RWPE1 (cell line): ENCODE measurements around the gene LMF1.

ENCODE experiments used
- CTCF ChIA-PET: fragments of 350-600 bp; sonication (Branson Sonifier 250); formaldehyde crosslinking; extraction: SDS; loops from one replicate; lab custom pipeline; 2021; lab: Yijun Ruan, JAX
- POLR2A ChIA-PET: fragments of 400-600 bp; formaldehyde crosslinking; extraction: SDS; loops from one replicate; lab custom pipeline; 2020; ENCODE audit warnings: antibody characterized with exemption; ENCODE audit not compliant: low non-redundant PET; lab: Yijun Ruan, JAX
- DNase-seq: peaks from one replicate; pipeline ENCODE4 v3.0.0; 2012; ENCODE audit warnings: low spot score
- H3K27ac ChIP-seq: fragments of 450-650 bp; 2 replicates; pipeline ENCODE4 v1.5.1; 2017
- CTCF ChIP-seq: fragments of 450-650 bp; conservative IDR thresholded peaks from 2 replicates; pipeline ENCODE4 v1.5.1; 2017; ENCODE audit warnings: low read depth, mild to moderate bottlenecking

The LMF1 gene

GRCh38 chr16:931626-932500 lies 38.9 kb downstream of the LMF1 start:
- ChIA-PET CTCF (interaction anchor here (1.2 kb wide), 1 partner anchor 30 kb away, joined by 3 read pairs; no protein-coding TSS in a partner anchor), POLR2A (no interaction called here)
- no peak for DNase-seq
- no peak overlapping the region for H3K27ac ChIP-seq
- TF ChIP-seq CTCF: no peak

- ChIA-PET CTCF (interaction anchor here (1.2 kb wide), 1 partner anchor 29 kb away, joined by 3 read pairs; no protein-coding TSS in a partner anchor), POLR2A (no interaction called here)
- no peak overlapping the region for H3K27ac ChIP-seq
- no peak for TF ChIP-seq CTCF
- no peak for DNase-seq
Measured at GRCh38 chr16:931171-931570, 39.6 kb downstream of the LMF1 start.

GRCh38 chr16:930511-930910 lies 40.3 kb downstream of the LMF1 start:
- no peak for TF ChIP-seq CTCF
- POLR2A ChIA-PET: no interaction called here
- no peak for DNase-seq
- CTCF ChIA-PET: no interaction called here
- no peak overlapping the region for H3K27ac ChIP-seq

GRCh38 chr16:930076-930475 lies 40.7 kb downstream of the LMF1 start:
- CTCF ChIA-PET: no interaction called here
- POLR2A ChIA-PET: no interaction called here
- no peak for DNase-seq
- no peak for TF ChIP-seq CTCF
- no peak overlapping the region for H3K27ac ChIP-seq

- ChIA-PET CTCF (no interaction called here), POLR2A (no interaction called here)
- TF ChIP-seq CTCF: no peak
- no peak for DNase-seq
- H3K27ac ChIP-seq: no peak overlapping the region
Measured at GRCh38 chr16:929227-930073, 41.3 kb downstream of the LMF1 start.

GRCh38 chr16:928526-928925 lies 42.3 kb downstream of the LMF1 start:
- no peak for TF ChIP-seq CTCF
- ChIA-PET POLR2A (no interaction called here), CTCF (no interaction called here)
- no peak overlapping the region for H3K27ac ChIP-seq
- DNase-seq: no peak
